Endothelial cell of umbilical vein (primary cell): ENCODE measurements around the gene PGF. TPM values are rescaled to one million over a fixed set of nuclear protein-coding genes. Genes with fewer than 3 reads are reported as not detected.

ENCODE experiments used
- BruUV-seq: library from RNA; stranded (reverse); fragments of 400-500 nt; replicated peaks from 2 replicates; lab custom pipeline; 2021; lab: Mats Ljungman, UMichigan
- CTCF ChIA-PET: fragments of 300-600, 350-600 bp; sonication (Branson Sonifier 250); formaldehyde crosslinking; loops from one replicate; lab custom pipeline; 2021; ENCODE audit warnings: antibody characterized with exemption, inconsistent platforms; lab: Charles Lee
- POLR2A ChIA-PET: fragments of 300-600, 350-600 bp; sonication (Branson Sonifier 250); formaldehyde crosslinking; loops from one replicate; lab custom pipeline; 2021; ENCODE audit warnings: antibody characterized with exemption, inconsistent platforms; lab: Charles Lee
- DNase-seq: peaks from one replicate; pipeline ENCODE4 v3.0.0-alpha.2; 2011; ENCODE audit warnings: low read depth, low spot score
- FAIRE-seq: peaks from 2 replicates; lab custom pipeline; 2011; peaks lifted over from hg19 to GRCh38; lab: Jason Lieb, UNC
- H2AFZ ChIP-seq: 2 replicates; pipeline ENCODE4 v1.6.0; 2012; ENCODE audit warnings: low read depth, low read length, control low read depth, inconsistent platforms
- H3K27ac ChIP-seq: 2 replicates; pipeline ENCODE4 v1.5.1; 2011; ENCODE audit warnings: low read depth, mild to moderate bottlenecking, control low read depth, low read length, moderate library complexity; ENCODE audit not compliant: insufficient read depth
- H3K27me3 ChIP-seq, 2 experiments: 2 replicates each; pipeline versions ENCODE4 v1.6.0 to v1.6.1; 2011; ENCODE audit warnings: low read length in 2 of 2, mixed read lengths in 1 of 2; ENCODE audit not compliant: control insufficient read depth in 2 of 2, insufficient read depth in 2 of 2
- H3K36me3 ChIP-seq, 2 experiments: 2 replicates in 1 of 2; 3 replicates in 1 of 2; pipeline ENCODE4 v1.5.1; 2011; ENCODE audit warnings: low read length in 2 of 2, mild to moderate bottlenecking in 1 of 2, moderate library complexity in 1 of 2; ENCODE audit not compliant: control insufficient read depth in 2 of 2, insufficient read depth in 2 of 2; ENCODE audit errors: extremely low read depth in 1 of 2
- H3K4me1 ChIP-seq: 3 replicates; pipeline ENCODE4 v1.5.1; 2011; ENCODE audit warnings: mild to moderate bottlenecking, low read length; ENCODE audit not compliant: control insufficient read depth, insufficient read depth; ENCODE audit errors: extremely low read depth
- H3K4me2 ChIP-seq: 2 replicates; pipeline ENCODE4 v1.6.1; 2011; ENCODE audit warnings: low read length, control low read depth, mixed read lengths; ENCODE audit not compliant: insufficient read depth
- H3K4me3 ChIP-seq, 3 experiments: fragments of 200-600 bp in 1 of 3; sonication (generic), shearing (Covaris generic) in 1 of 3; replicated peaks in 1 of 3; 2 replicates each; pipeline ENCODE4 v1.5.1; 2011 to 2016; ENCODE audit warnings: control low read depth in 3 of 3, low read length in 3 of 3, mild to moderate bottlenecking in 2 of 3, inconsistent platforms in 1 of 3, low read depth in 1 of 3, moderate library complexity in 1 of 3; ENCODE audit not compliant: insufficient read depth in 1 of 3
- H3K79me2 ChIP-seq: 2 replicates; pipeline ENCODE4 v1.6.0; 2012; ENCODE audit warnings: low read length, inconsistent platforms; ENCODE audit not compliant: control insufficient read depth, insufficient read depth
- H3K9ac ChIP-seq: replicated peaks from 2 replicates; pipeline ENCODE3; 2011; ENCODE audit warnings: low read length, control low read depth; ENCODE audit not compliant: insufficient read depth; ENCODE audit errors: extremely low read depth
- H3K9me1 ChIP-seq: replicated peaks from 3 replicates; pipeline ENCODE4 v1.6.0; 2011; ENCODE audit warnings: mild to moderate bottlenecking, low read length; ENCODE audit not compliant: control insufficient read depth, insufficient read depth; ENCODE audit errors: extremely low read depth
- H3K9me3 ChIP-seq: replicated peaks from 2 replicates; pipeline ENCODE4 v1.5.1; 2012; ENCODE audit warnings: low read length, inconsistent platforms; ENCODE audit not compliant: control insufficient read depth, insufficient read depth
- H4K20me1 ChIP-seq: replicated peaks from 2 replicates; pipeline ENCODE3; 2011; ENCODE audit warnings: mild to moderate bottlenecking, low read length; ENCODE audit not compliant: control insufficient read depth, insufficient read depth; ENCODE audit errors: extremely low read depth
- EZH2 ChIP-seq: IDR thresholded peaks from 2 replicates; pipeline ENCODE4 v1.6.1; 2012; ENCODE audit warnings: borderline replicate concordance, low read depth, mild to moderate bottlenecking, moderate library complexity, low read length, inconsistent platforms; ENCODE audit not compliant: severe bottlenecking
- MAX ChIP-seq: IDR thresholded peaks from 2 replicates; pipeline ENCODE4 v1.6.1; 2011; ENCODE audit not compliant: insufficient read depth, insufficient read length
- MYC ChIP-seq: IDR thresholded peaks from one replicate; pipeline ENCODE4 v1.6.1; 2011; ENCODE audit warnings: mild to moderate bottlenecking, low read depth, low read length
- POLR2A ChIP-seq: IDR thresholded peaks from 2 replicates; pipeline ENCODE4 v1.6.1; 2012; ENCODE audit warnings: low read depth, mild to moderate bottlenecking, control low read depth, low read length
- POLR2AphosphoS5 ChIP-seq: IDR thresholded peaks from 2 replicates; pipeline ENCODE4 v1.6.1; 2012; ENCODE audit warnings: low read depth, mild to moderate bottlenecking, control low read depth, low read length, moderate library complexity; ENCODE audit not compliant: insufficient read depth
- dilution Hi-C: fragments of 300-500 bp; cut with MboI; formaldehyde crosslinking; loops from one replicate; pipeline ENCODE4 v1.15.0; 2019; ENCODE audit warnings: low sequenced_read_pairs; ENCODE audit not compliant: extremely low pct_ligation_motif_present
- intact Hi-C: fragments of 100-400 bp; cut with micrococcal nuclease; formaldehyde crosslinking; loops from one replicate; pipeline ENCODE4 v1.10.0; 2022
- polyA plus RNA-seq, 4 experiments: library from polyadenylated mRNA; depleted of rRNA in 3 of 4; stranded (reverse) in 3 of 4; unstranded in 1 of 4; fragments of >200 nt; gene quantifications; 2 replicates each; pipeline versions ENCODE4 v1.2.1 to v1.2.3, GENCODE V29; 2011 to 2012; ENCODE audit warnings: missing spikeins in 1 of 4
- total RNA-seq: library from RNA; stranded (reverse); gene quantifications from 2 replicates; pipeline ENCODE4 v1.2.3, GENCODE V29; 2021

PGF gene
- total and polyA plus RNA-seq, 2 donors (not counting 3 experiments of a cell fraction or from before 2014, with no cell fraction given): 89.0 to 206 TPM

DNA sequence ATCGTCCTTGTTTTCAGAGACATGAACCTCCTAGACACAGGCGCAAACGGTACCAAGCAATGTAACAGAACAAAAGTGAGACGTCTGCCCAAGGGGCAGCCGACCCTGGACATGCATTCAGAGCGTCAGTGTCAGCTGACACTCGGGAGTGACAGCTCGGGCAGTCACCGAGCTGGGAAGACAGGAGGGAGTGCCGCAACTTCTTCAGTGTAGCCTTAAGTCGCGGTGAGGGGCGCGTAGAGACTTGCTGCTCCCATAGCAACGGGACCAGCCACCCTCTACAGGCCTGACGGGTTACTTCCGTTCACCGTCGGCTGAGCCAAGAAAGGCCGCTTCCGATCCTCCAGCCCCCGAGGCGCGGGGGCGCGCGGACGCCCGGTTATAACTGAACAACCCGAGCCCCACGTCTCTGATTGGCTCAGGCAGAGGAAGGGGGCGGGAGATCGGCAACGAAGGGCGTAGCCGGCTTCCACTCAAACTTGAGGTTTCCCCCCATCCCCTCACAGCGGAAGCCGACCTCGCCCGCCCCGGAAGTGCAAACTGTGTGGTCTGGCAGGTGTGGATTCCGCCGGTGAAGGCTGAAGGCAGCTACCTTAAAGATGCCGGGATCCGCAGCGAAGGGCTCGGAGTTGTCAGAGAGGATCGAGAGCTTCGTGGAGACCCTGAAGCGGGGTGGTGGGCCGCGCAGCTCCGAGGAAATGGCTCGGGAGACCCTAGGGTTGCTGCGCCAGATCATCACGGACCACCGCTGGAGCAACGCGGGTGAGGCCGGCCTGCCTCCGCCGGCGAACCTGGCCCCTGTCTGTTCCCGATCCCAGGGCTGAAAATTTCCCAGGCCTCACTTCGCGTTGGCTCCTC is 47.2 kb upstream of the PGF start, which contains the start of gene EIF2B2:
Gene EIF2B2 (plus strand): TSS at position 530 of the 858 bp plus-strand sequence. CDS start 70 bp downstream, at position 600.
- peaks cover 26% of the 10 kb centered on the region for H3K4me1 ChIP-seq
- CTCF ChIA-PET: interaction anchor here (0.5 to 2.6 kb wide), 15 partner anchors 9 to 96 kb away, joined by 3 to 23 read pairs (median 4); partner anchors contain the start of genes PGF, RPS6KL1 and ZC2HC1C
- peaks cover 37% of the 10 kb centered on the region for H3K79me2 ChIP-seq
- peak; percentile 96 for DNase-seq
- no peaks in the 10 kb centered on the region for H4K20me1 ChIP-seq
- POLR2A ChIA-PET: interaction anchor here (0.5 to 1.8 kb wide), 7 partner anchors 9 to 53 kb away, joined by 3 to 7 read pairs (median 3); partner anchors contain the start of gene PGF
- H3K9ac ChIP-seq: peak within 1 kb of the TSS; percentile 74
- peak within 1 kb of the TSS; percentile 90 for H3K4me2 ChIP-seq
- peak within 1 kb of the TSS; percentile 64 for H3K27ac ChIP-seq
- peak; percentile 86 for FAIRE-seq
- no peaks in the 10 kb centered on the region for H3K9me3 ChIP-seq
- H3K4me3 ChIP-seq: peak within 1 kb of the TSS; percentile 43 to 76 (median 59)
- H3K27me3 ChIP-seq: no peaks in the 10 kb centered on the region
- BruUV-seq: TSS peak; percentile 96
- H3K9me1 ChIP-seq: no peaks in the 10 kb centered on the region
- peak within 1 kb of the TSS; percentile 55 for H2AFZ ChIP-seq
- intact Hi-C loops (loop anchor here (1.0 to 5.0 kb wide), 8 partner anchors 9 to 65 kb away; partner anchors contain the start of genes PGF and ZC2HC1C), dilution Hi-C loops (no loop called here)
- H3K36me3 ChIP-seq: peaks cover 11 to 13% of the 10 kb centered on the region in 2 experiments
- peak; percentile 55 for TF ChIP-seq POLR2A
- no peak for TF ChIP-seq MAX
- peak; percentile 74 for TF ChIP-seq POLR2AphosphoS5

GRCh38 chr14:75001899-75002298 is 46.5 kb upstream of the PGF start:
- Histone ChIP-seq H3K9me1 (no peaks in the 10 kb centered on the region), H3K79me2 (peaks cover 37% of the 10 kb centered on the region), H3K36me3 (peaks cover 9 to 13% of the 10 kb centered on the region in 2 experiments), H3K4me1 (peaks cover 26% of the 10 kb centered on the region), H4K20me1 (no peaks in the 10 kb centered on the region), H3K9ac (peak overlapping the region; percentile 74), H3K27ac (peak overlapping the region; percentile 64), H3K4me3 (peak overlapping the region in 2 of 3 experiments; percentile 59 to 76), H3K4me2 (peak overlapping the region; percentile 71), H3K9me3 (no peaks in the 10 kb centered on the region), H3K27me3 (no peaks in the 10 kb centered on the region), H2AFZ (peak overlapping the region; percentile 55)
- dilution Hi-C loops: no loop called here
- intact Hi-C loops: loop anchor here (1.0 to 5.0 kb wide), 8 partner anchors 10 to 65 kb away; partner anchors contain the start of genes PGF and ZC2HC1C
- no TSS peak for BruUV-seq
- DNase-seq: no peak
- CTCF ChIA-PET: interaction anchor here (2.6 kb wide), 1 partner anchor 56 kb away, joined by 23 read pairs; no protein-coding TSS in a partner anchor
- POLR2A ChIA-PET: interaction anchor here (0.5 to 1.4 kb wide), 3 partner anchors 18 to 29 kb away, joined by 3 to 4 read pairs (median 3); no protein-coding TSS in a partner anchor
- no peak for TF ChIP-seq MYC
- no peak for TF ChIP-seq EZH2
- TF ChIP-seq POLR2A: no peak
- no peak for FAIRE-seq
